RCC 7860 (cell line): ENCODE measurements around the gene ALKBH7.
"Not testable (repeated sequence)": the region's sequence is repeated elsewhere in the genome, so short reads cannot be mapped to it uniquely, and the experiment has no call there.

Source experiments
- DNase-seq: peaks from one replicate; pipeline ENCODE4 v3.0.0-alpha.2; 2015; ENCODE audit warnings: low spot score
- FAIRE-seq: peaks from 2 replicates; lab custom pipeline; 2012; peaks lifted over from hg19 to GRCh38; lab: Jason Lieb, UNC

Gene ALKBH7

GRCh38 chr19:6394831-6395230, 22.2 kb downstream of the ALKBH7 start:
- DNase-seq = no peak
- no peak for FAIRE-seq

DNA sequence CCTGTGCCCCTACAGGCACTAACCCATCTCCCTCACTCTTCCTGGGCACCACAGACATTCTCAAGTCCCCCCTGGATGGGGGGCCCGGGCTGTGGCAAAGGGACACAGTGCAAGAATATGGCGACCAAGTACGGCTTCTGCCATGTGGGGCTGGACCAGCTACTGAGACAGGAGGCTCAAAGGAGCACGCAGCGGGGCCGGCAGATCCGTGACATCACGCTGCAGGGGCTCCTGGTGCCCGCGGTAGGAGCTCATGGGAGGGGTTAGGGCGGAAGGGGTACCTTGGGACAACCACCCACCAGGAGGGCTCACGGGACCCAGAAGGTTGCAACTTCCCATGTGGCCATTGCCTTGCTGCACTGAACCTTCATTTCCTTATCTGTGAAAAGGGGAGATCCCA, 23.7 kb downstream of the ALKBH7 start:
- DNase-seq = no peak
- no peak for FAIRE-seq

DNA sequence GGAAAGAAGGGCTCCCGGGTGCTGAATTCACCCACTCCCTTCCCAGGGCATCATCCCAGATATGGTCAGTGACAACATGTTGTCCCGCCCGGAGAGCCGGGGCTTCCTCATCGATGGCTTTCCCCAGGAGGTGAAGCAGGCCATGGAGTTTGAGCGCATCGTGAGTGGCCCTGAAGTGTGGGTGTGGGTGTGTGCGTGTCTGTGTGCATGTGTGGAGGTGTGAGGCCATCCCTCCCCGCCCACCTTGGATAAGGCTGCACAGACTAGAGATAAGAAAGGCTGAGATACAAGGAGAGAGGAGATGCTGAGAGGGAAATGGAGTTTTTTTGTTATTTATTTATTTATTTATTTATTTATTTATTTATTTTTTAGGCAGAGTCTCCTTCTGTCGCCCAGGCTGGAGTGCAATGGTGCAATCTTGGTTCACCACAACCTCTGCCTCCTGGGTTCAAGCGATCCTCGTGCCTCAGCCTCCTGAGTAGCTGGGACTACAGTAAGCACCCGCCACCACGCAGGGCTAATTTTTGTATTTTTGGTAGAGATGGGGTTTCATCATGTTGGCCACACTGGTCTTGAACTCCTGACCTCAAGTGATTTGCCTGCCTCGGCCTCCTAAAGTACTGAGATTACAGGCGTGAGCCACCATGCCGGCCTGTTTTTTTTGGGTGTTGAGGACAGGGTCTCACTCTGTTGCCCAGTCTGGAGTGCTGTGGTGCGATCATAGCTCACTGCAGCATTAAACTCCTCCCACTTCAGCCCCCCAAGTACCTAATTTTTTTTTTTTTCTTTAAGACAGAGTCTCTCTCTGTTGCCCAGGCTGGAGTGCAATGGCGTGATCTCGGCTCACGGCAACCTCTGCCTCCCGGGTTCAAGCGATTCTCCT, 27.7 kb downstream of the ALKBH7 start:
- not testable (repeated sequence) for DNase-seq, FAIRE-seq

DNA sequence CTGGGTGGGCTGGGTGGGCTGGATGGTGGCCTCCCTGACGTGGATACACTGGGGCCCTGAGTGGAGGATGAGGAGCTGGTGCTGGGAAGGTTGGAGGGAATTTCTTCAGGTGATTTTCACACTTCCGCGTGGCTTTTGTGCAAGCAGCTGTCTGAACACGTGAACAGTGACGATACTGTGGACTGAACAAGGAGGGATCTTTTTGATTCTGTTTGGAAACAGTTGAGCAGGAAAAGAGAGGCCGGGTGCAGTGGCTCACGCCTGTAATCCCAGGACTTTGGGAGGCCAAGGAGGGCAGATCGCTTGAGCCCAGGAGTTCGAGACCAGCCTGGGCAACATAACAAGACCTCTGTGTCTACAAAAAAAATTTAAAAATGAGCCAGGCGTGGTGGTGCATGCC, 29.5 kb downstream of the ALKBH7 start:
- DNase-seq (no peak), FAIRE-seq (no peak)

DNA sequence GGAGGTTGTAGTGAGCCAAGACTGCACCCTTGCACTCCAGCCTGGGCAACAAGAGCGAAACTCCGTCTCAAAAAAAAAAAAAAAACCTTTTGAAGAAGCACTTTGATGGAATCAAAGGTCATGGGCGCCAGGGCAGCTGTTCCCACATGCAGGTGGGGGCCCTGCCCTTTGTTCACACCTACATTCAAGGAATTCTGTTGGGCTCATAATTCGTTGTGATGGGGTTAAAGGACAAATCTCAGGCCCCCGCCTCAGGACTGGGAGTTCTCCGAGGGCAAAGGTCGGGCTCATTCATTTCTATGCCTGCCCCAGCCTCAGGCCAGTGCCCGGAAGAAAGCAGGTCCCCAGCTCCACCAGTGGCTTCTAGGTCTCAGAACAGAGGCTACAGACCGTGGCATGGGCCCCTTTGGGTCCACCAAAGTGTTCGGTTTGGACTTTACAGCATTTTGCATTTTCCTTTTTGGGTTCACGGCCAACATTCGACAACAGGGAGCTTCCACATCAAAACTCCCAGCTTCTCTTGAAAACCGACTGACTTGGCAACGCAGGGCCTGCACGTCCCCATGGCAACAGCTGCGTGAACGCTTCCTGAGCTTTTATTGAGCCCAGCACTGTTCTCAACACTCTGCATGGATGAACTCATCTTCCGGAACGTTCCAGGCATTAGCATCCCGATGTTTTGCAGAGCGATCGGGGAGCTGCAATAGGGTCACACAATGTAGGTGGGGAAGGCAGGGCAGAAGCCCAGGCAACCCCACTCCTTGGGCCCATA, 30.4 kb downstream of the ALKBH7 start:
- no peak for DNase-seq
- FAIRE-seq = no peak

DNA sequence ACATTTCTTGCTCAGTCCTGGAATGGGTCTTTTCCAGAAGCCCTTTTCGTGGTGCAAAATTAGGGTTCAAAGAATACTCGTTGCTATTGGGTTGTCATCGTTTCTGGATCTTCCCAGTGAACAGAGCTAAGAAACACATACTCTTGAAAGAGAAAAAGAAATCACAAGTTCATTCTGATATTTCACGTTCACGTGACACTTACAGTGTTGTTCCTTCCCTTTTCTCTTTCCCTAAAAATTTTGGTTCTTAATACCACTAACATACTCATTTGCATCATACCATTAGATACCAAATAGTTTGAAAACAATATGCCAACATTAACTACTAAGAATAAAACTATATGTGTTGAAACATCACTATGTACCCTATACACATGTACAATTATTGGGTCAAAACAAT, 33.8 kb downstream of the ALKBH7 start:
- no peak for DNase-seq
- FAIRE-seq = no peak

- no peak for FAIRE-seq
These were observed 36.8 kb downstream of the ALKBH7 start for GRCh38 chr19:6409346-6409745.

GRCh38 chr19:6412061-6412446, 39.5 kb downstream of the ALKBH7 start:
- no peak for FAIRE-seq
- DNase-seq = no peak

More at GRCh38 chr19:6409346-6409745, 36.8 kb downstream of the ALKBH7 start:
- DNase-seq = no peak

GRCh38 chr19:6412447-6413091, 40.0 kb downstream of the ALKBH7 start:
- FAIRE-seq (no peak), DNase-seq (peak; percentile 4)

GRCh38 chr19:6413291-6413690, 40.7 kb downstream of the ALKBH7 start:
- DNase-seq = no peak
- FAIRE-seq = no peak

- DNase-seq (no peak), FAIRE-seq (no peak)
These were observed 41.4 kb downstream of the ALKBH7 start for GRCh38 chr19:6413721-6414643.

GRCh38 chr19:6414793-6415590, 42.4 kb downstream of the ALKBH7 start:
- no peak for FAIRE-seq

DNA sequence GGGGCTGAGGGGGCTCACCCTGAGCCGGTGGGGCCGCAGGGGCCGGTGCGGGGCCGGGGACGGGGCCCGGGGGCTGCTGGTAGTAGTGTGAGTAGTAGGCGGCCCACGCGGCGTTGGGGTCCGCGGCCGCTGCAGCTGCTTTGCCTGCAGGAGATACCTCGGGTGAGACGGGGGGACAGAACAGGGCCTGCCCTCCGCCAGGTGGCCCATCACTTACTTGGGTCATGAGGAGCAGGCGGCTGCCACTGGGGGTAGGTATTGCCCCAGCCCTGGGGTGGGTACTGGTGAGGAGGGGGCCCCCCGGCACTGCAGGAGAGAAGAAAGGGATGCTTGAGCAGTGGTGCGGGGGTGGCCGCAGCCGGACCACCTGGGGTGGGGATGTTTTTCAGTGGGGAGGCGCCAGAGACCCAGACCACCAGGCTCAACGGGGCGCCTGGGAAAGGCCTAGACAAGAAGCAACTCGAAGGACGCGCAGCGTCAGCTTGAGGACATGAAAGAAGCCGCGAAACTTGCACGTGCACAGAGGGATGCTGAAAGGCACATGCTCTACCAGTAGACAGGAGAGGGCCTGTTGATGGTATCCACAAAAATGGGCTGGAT, 43.1 kb downstream of the ALKBH7 start:
- FAIRE-seq (no peak), DNase-seq (no peak)

More at GRCh38 chr19:6414793-6415590, 42.4 kb downstream of the ALKBH7 start:
- no peak for DNase-seq

- no peak for DNase-seq
- no peak for FAIRE-seq
These were observed 44.2 kb downstream of the ALKBH7 start for GRCh38 chr19:6416658-6417405.

GRCh38 chr19:6417713-6418561, 45.3 kb downstream of the ALKBH7 start:
- DNase-seq = no peak
- FAIRE-seq = no peak

- DNase-seq (no peak), FAIRE-seq (no peak)
These were observed 46.0 kb downstream of the ALKBH7 start for GRCh38 chr19:6418562-6418932.
